ENCODE data around the gene ZNF77. TPM values are rescaled to one million over a fixed set of nuclear protein-coding genes. Genes with fewer than 3 reads are reported as not detected.
A peak's percentile ranks its signal among the peaks of the same experiment; 100 is the strongest.

The ZNF77 gene
- total RNA-seq, 2 donors from 2014 or later = 1.2 to 4.6 TPM

GRCh38 chr19:2887391-2887914 is 57.3 kb downstream of the ZNF77 start:
- ATAC-seq (ENCODE audit: insufficient number of reproducible peaks, low FRiP score, low read depth) (no peak), DNase-seq (ENCODE audit: low spot score) (no peak)
- H3K27ac ChIP-seq = no peak overlapping the region
- no peaks in the 10 kb centered on the region for H3K4me1 ChIP-seq (ENCODE audit: control insufficient read depth in 1 of 2, low read depth in 2 of 2)
- H3K36me3 ChIP-seq = no peaks in the 10 kb centered on the region
- peak; percentile 63 for TF ChIP-seq CTCF (IDR thresholded peaks at IDR 0.05)
- H3K9me3 ChIP-seq = no peaks in the 10 kb centered on the region
- no peak overlapping the region for H3K4me3 ChIP-seq
- H3K27me3 ChIP-seq (replicated peaks; ENCODE audit: insufficient read depth) = no peaks in the 10 kb centered on the region

- DNase-seq (ENCODE audit: low spot score) (no peak), ATAC-seq (ENCODE audit: insufficient number of reproducible peaks, low FRiP score, low read depth) (no peak)
- no peaks in the 10 kb centered on the region for H3K4me1 ChIP-seq (ENCODE audit: control insufficient read depth in 1 of 2, low read depth in 2 of 2)
- no peak overlapping the region for H3K27ac ChIP-seq
- TF ChIP-seq CTCF (IDR thresholded peaks at IDR 0.05) = no peak
- H3K36me3 ChIP-seq = no peaks in the 10 kb centered on the region
- no peaks in the 10 kb centered on the region for H3K9me3 ChIP-seq
- H3K27me3 ChIP-seq (replicated peaks; ENCODE audit: insufficient read depth) = no peaks in the 10 kb centered on the region
- no peak overlapping the region for H3K4me3 ChIP-seq
Observed at GRCh38 chr19:2885736-2886135, 59.0 kb downstream of the ZNF77 start.

DNA sequence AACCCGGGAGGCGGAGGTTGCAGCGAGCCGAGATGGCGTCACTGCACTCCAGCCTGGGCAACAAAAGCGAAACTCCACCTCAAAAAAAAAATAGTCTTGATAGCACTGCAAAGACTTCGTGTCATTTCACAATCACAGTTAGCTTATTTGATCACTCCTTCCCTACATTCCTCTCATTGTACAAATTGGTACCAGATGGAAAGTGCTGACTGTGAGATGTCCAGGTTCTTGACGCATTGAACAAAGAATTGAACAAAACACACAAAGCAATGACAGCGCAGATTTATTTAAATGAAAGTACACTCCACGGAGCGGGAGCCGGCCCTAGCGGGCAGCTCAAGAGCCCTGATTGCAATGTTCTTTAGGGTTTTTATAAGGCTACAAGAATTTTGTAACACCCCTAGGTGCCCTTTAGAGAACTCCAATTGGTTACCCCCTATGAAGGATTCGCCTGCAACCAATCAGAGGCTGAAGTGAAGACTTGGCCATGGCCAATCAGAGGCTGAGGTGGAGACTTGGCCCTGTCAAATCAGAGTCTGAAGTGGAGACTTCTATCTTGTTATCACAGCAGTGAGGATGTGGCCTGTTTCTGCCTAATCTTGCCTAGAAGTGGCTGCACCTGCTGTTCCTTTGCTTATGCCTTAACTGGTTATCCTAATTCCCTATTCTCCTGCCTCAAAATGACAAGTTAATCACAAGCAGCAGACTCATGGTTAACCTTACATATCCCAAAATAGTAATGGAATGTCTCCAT is 60.9 kb downstream of the ZNF77 start:
- no peak for TF ChIP-seq CTCF (IDR thresholded peaks at IDR 0.05)
- Histone ChIP-seq H3K27ac (no peak overlapping the region), H3K9me3 (no peaks in the 10 kb centered on the region), H3K4me1 (ENCODE audit: control insufficient read depth in 1 of 2, low read depth in 2 of 2) (no peaks in the 10 kb centered on the region), H3K27me3 (replicated peaks; ENCODE audit: insufficient read depth) (no peaks in the 10 kb centered on the region), H3K36me3 (no peaks in the 10 kb centered on the region), H3K4me3 (no peak overlapping the region)
- DNase-seq (ENCODE audit: low spot score) (no peak), ATAC-seq (ENCODE audit: insufficient number of reproducible peaks, low FRiP score, low read depth) (no peak)

Other genes with a start within 250 kb of the ZNF77 start
- 1 to 10 TPM; 2.3 to 3.2 TPM for gene GNG7, start 242.3 kb downstream of the ZNF77 start, total RNA-seq
- 1 to 10 TPM in 1 of 2 donors, not detected in 1; 2.3 TPM for gene DIRAS1, start 223.6 kb downstream of the ZNF77 start, total RNA-seq
- 10 to 100 TPM; 26.6 to 37.6 TPM for gene SLC39A3, start 205.0 kb downstream of the ZNF77 start, total RNA-seq
- gene SGTA, start 161.7 kb downstream of the ZNF77 start, total RNA-seq = 10 to 100 TPM; 43.7 to 46.4 TPM
- gene THOP1, start 159.5 kb downstream of the ZNF77 start, total RNA-seq = 10 to 100 TPM; 31.3 to 55.2 TPM
- 1 to 10 TPM; 2.8 to 4.4 TPM for gene ZNF554, start 125.1 kb downstream of the ZNF77 start, total RNA-seq
- gene ZNF555, start 103.5 kb downstream of the ZNF77 start, total RNA-seq = 10 to 100 TPM in 1 of 2 donors, 1 to 10 TPM in 1; 5.4 to 12.5 TPM
- under 1 TPM in 1 of 2 donors, not detected in 1; 0.49 TPM for gene ZNF556, start 77.6 kb downstream of the ZNF77 start, total RNA-seq
- gene ZNF57, start 44.0 kb downstream of the ZNF77 start, total RNA-seq = 1 to 10 TPM; 4.0 to 4.2 TPM
- 1 to 10 TPM; 5.3 to 7.8 TPM for gene TLE6, start 32.6 kb upstream of the ZNF77 start, total RNA-seq
- 100 to 1,000 TPM in 1 of 2 donors, 10 to 100 TPM in 1; 46.7 to 154 TPM for gene TLE2, start 84.3 kb upstream of the ZNF77 start, total RNA-seq
- gene TLE5, start 117.5 kb upstream of the ZNF77 start, total RNA-seq = 100 to 1,000 TPM; 346 to 448 TPM
- gene GNA11, start 149.4 kb upstream of the ZNF77 start, total RNA-seq = 100 to 1,000 TPM in 1 of 2 donors, 10 to 100 TPM in 1; 68.3 to 143 TPM
- 10 to 100 TPM; 13.0 to 14.0 TPM for gene GNA15, start 191.1 kb upstream of the ZNF77 start, total RNA-seq
- 1 to 10 TPM; 1.2 to 6.4 TPM for gene S1PR4, start 233.8 kb upstream of the ZNF77 start, total RNA-seq
- 10 to 100 TPM; 29.4 to 40.4 TPM for gene NCLN, start 241.0 kb upstream of the ZNF77 start, total RNA-seq